OCI-LY7 (cell line): Measurements from ENCODE around the gene SH3PXD2A. TPM values are rescaled to one million over a fixed set of nuclear protein-coding genes. Genes with fewer than 3 reads are reported as not detected.

Source experiments
- BruUV-seq: library from RNA; stranded (reverse); fragments of 400-500 nt; replicated peaks from 2 replicates; lab custom pipeline; 2021; lab: Mats Ljungman, UMichigan
- CTCF ChIA-PET: fragments of 300-600 bp; sonication (Branson Sonifier 250); formaldehyde crosslinking; loops from one replicate; lab custom pipeline; 2022; ENCODE audit warnings: antibody characterized with exemption; ENCODE audit not compliant: unreplicated experiment; lab: Charles Lee
- POLR2A ChIA-PET: fragments of 300-600 bp; sonication (Branson Sonifier 250); formaldehyde crosslinking; loops from one replicate; lab custom pipeline; 2022; ENCODE audit warnings: antibody characterized with exemption; lab: Charles Lee
- DNase-seq: peaks from one replicate; pipeline ENCODE4 v3.0.0-alpha.2; 2015; ENCODE audit warnings: low spot score
- H2AFZ ChIP-seq: fragments of 200-600 bp; sonication (generic), shearing (Covaris generic); 2 replicates; pipeline ENCODE4 v1.6.1; 2014; ENCODE audit warnings: mild to moderate bottlenecking, antibody characterized with exemption, low read length, moderate library complexity
- H3K27ac ChIP-seq: fragments of 200-600 bp; sonication (generic); 2 replicates; pipeline ENCODE4 v1.5.1; 2014; ENCODE audit warnings: mixed run types, low read depth, mild to moderate bottlenecking, moderate library complexity, low read length, inconsistent platforms; ENCODE audit not compliant: poor library complexity, severe bottlenecking
- H3K36me3 ChIP-seq: fragments of 200-600 bp; sonication (generic); 2 replicates; pipeline ENCODE4 v1.6.1; 2014; ENCODE audit warnings: mild to moderate bottlenecking, antibody characterized with exemption, low read length, moderate library complexity, mixed read lengths; ENCODE audit not compliant: insufficient read depth
- H3K4me1 ChIP-seq: fragments of 200-600 bp; sonication (generic); 2 replicates; pipeline ENCODE4 v1.5.1; 2014; ENCODE audit warnings: mild to moderate bottlenecking, low read length; ENCODE audit not compliant: insufficient read depth, poor library complexity, severe bottlenecking
- H3K4me2 ChIP-seq: fragments of 200-600 bp; sonication (generic); 2 replicates; pipeline ENCODE4 v1.6.1; 2014; ENCODE audit warnings: mild to moderate bottlenecking, low read length
- H3K4me3 ChIP-seq: fragments of 200-600 bp; sonication (generic); 2 replicates; pipeline ENCODE4 v1.5.1; 2014; ENCODE audit warnings: mild to moderate bottlenecking, low read depth, low read length; ENCODE audit not compliant: poor library complexity, severe bottlenecking
- H3K79me2 ChIP-seq: fragments of 200-600 bp; sonication (generic); 2 replicates; pipeline ENCODE4 v1.6.1; 2016; ENCODE audit warnings: low read depth, mild to moderate bottlenecking, low read length, moderate library complexity, mixed read lengths; ENCODE audit not compliant: insufficient read depth
- H3K9me2 ChIP-seq: fragments of 200-600 bp; sonication (generic); 2 replicates; pipeline ENCODE4 v1.6.1; 2016; ENCODE audit warnings: mild to moderate bottlenecking, low read length, mixed read lengths; ENCODE audit not compliant: insufficient read depth
- H3K9me3 ChIP-seq: fragments of 200-600 bp; sonication (generic); 2 replicates; pipeline ENCODE4 v1.6.1; 2014; ENCODE audit warnings: mild to moderate bottlenecking, mixed run types, low read length, mixed read lengths
- H4K20me1 ChIP-seq: fragments of 200-600 bp; sonication (generic); 2 replicates; pipeline ENCODE4 v1.6.1; 2014; ENCODE audit warnings: mild to moderate bottlenecking, antibody characterized with exemption, low read length, moderate library complexity, mixed read lengths; ENCODE audit not compliant: insufficient read depth
- EZH2phosphoT487 ChIP-seq: fragments of 200-600 bp; sonication (generic); IDR thresholded peaks from 2 replicates; pipeline ENCODE4 v1.6.1; 2018; ENCODE audit warnings: low read depth, borderline replicate concordance, mild to moderate bottlenecking, mixed run types, antibody characterized with exemption, low read length, moderate library complexity, mixed read lengths
- intact Hi-C: fragments of 100-400 bp; cut with micrococcal nuclease; formaldehyde crosslinking; loops from one replicate; pipeline ENCODE4 v1.10.0; 2022; ENCODE audit not compliant: unreplicated experiment
- total RNA-seq, 2 experiments: library from RNA; depleted of rRNA in 1 of 2; stranded (reverse); fragments of >200 nt in 1 of 2; shearing (Covaris generic) in 1 of 2; gene quantifications; 2 replicates each; pipeline ENCODE4 v1.2.3, GENCODE V29; 2014 to 2022
- TF ChIP-seq, protein P1 (sequence below): fragments of 200-600 bp; sonication (generic); conservative IDR thresholded peaks from 2 replicates; pipeline ENCODE4 v1.5.1; 2014; ENCODE audit warnings: mild to moderate bottlenecking, antibody characterized with exemption, low read length, moderate library complexity, mixed read lengths

SH3PXD2A gene
- total RNA-seq, 2 experiments from 2014 or later, result 0.85 to 5.9 TPM

DNA sequence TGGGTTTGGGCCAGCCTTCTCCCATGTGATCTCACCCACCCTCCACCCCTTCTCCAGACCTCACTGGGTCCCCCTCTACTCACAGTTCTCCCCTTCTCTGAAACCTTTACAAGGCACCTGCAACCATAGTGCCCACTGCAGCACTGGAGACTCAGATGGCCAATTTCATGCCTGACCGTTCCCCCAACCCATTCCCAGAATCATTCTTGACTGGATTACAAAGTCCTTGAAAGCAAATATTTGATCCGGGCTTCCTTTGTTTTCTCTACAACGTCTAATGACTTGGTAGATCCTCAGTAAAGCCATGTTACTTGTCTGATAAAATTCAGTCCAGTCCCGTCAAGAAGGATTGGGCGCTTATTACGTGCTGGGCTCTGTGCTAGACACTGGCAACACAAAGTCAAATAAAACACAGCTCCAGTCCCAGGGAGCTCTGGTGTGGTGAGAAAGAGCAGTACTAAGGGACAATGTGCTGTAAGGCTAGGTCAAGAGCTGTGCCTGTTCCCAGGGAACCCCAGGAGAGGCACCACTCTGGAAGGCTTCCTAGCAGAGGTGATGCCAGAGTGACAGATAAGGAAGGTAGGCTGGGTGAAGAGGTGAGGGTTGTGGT, 36.5 kb downstream of the SH3PXD2A start:
- CTCF ChIA-PET, result no interaction called here
- Histone ChIP-seq H3K4me2 (no peak overlapping the region), H2AFZ (no peak overlapping the region), H3K27ac (no peak overlapping the region), H3K36me3 (no peaks in the 10 kb centered on the region), H3K79me2 (no peaks in the 10 kb centered on the region), H3K4me1 (peaks cover 4% of the 10 kb centered on the region), H3K9me2 (no peaks in the 10 kb centered on the region), H4K20me1 (no peaks in the 10 kb centered on the region), H3K9me3 (no peaks in the 10 kb centered on the region), H3K4me3 (no peak overlapping the region)
- POLR2A ChIA-PET, result no interaction called here
- intact Hi-C loops, result no loop called here
- DNase-seq, result no peak
- TF ChIP-seq, protein P1, sequence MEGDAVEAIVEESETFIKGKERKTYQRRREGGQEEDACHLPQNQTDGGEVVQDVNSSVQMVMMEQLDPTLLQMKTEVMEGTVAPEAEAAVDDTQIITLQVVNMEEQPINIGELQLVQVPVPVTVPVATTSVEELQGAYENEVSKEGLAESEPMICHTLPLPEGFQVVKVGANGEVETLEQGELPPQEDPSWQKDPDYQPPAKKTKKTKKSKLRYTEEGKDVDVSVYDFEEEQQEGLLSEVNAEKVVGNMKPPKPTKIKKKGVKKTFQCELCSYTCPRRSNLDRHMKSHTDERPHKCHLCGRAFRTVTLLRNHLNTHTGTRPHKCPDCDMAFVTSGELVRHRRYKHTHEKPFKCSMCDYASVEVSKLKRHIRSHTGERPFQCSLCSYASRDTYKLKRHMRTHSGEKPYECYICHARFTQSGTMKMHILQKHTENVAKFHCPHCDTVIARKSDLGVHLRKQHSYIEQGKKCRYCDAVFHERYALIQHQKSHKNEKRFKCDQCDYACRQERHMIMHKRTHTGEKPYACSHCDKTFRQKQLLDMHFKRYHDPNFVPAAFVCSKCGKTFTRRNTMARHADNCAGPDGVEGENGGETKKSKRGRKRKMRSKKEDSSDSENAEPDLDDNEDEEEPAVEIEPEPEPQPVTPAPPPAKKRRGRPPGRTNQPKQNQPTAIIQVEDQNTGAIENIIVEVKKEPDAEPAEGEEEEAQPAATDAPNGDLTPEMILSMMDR, result no peak
- no peak for TF ChIP-seq EZH2phosphoT487
- BruUV-seq, result no TSS peak

DNA sequence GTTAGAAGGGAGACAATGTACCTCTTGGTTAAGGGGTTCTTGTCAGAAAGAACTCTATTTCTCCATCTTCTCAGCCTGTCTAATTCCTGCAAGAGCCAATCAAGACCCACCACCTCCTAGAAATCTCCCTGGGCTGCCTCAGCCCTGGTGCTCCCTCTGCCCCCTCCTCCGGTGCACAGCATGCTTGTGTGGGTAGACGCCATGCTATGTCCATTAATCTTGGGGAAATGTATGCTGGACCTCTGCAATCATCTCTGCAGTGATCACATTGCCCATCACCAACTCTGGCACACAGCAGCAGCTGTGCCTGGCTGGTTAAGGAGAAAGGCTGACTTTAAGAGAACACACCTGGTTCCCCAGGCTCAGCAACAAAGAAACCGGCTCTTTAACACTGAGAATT, 37.3 kb downstream of the SH3PXD2A start:
- no TSS peak for BruUV-seq
- no peak for TF ChIP-seq EZH2phosphoT487
- TF ChIP-seq, protein P1, result no peak
- H3K27ac ChIP-seq, result no peak overlapping the region
- intact Hi-C loops, result no loop called here
- no peak overlapping the region for H3K4me2 ChIP-seq
- no peak overlapping the region for H3K4me3 ChIP-seq
- no peaks in the 10 kb centered on the region for H3K9me3 ChIP-seq
- POLR2A ChIA-PET, result no interaction called here
- H3K79me2 ChIP-seq, result no peaks in the 10 kb centered on the region
- no peaks in the 10 kb centered on the region for H3K36me3 ChIP-seq
- no peaks in the 10 kb centered on the region for H4K20me1 ChIP-seq
- H3K4me1 ChIP-seq, result peaks cover 4% of the 10 kb centered on the region
- CTCF ChIA-PET, result no interaction called here
- no peak for DNase-seq
- no peaks in the 10 kb centered on the region for H3K9me2 ChIP-seq
- H2AFZ ChIP-seq, result no peak overlapping the region

DNA sequence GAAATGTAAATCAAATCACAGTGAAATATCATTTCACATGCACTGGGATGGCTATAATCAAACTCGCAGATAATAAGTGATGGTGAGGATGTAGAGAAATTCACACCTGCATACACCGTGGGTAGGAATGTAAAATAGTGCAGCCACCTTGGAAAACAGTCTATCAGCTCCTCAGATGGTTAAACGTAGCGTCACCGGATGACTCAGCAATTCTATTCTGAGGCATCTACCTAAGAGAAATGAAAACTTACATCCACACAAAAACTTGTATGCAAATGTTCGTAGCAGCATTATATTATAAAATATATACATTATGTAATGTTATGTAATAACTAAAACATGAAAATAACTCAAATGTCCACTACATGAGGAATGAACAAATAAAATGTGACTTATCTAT, 38.9 kb downstream of the SH3PXD2A start:
- H3K27ac ChIP-seq, result no peak overlapping the region
- no peak for DNase-seq
- H3K4me2 ChIP-seq, result no peak overlapping the region
- H3K4me1 ChIP-seq, result peaks cover 4% of the 10 kb centered on the region
- intact Hi-C loops, result no loop called here
- no peaks in the 10 kb centered on the region for H4K20me1 ChIP-seq
- H3K9me3 ChIP-seq, result no peaks in the 10 kb centered on the region
- ChIA-PET POLR2A (interaction anchor here (0.5 kb wide), 1 partner anchor 367 kb away, joined by 4 read pairs; no protein-coding TSS in a partner anchor), CTCF (no interaction called here)
- no peaks in the 10 kb centered on the region for H3K79me2 ChIP-seq
- no peak overlapping the region for H2AFZ ChIP-seq
- TF ChIP-seq, protein P1, result no peak
- no peak for TF ChIP-seq EZH2phosphoT487
- H3K9me2 ChIP-seq, result no peaks in the 10 kb centered on the region
- no TSS peak for BruUV-seq
- H3K4me3 ChIP-seq, result no peak overlapping the region
- no peaks in the 10 kb centered on the region for H3K36me3 ChIP-seq
